CD4-positive, CD25-positive, alpha-beta regulatory T cell (primary cell): ENCODE measurements around the gene NDRG2. TPM values are rescaled to one million over a fixed set of nuclear protein-coding genes. Genes with fewer than 3 reads are reported as not detected.

Source experiments
- ATAC-seq, 2 donors: fragments of 150-1000 bp; cut with Tn5 transposase; one replicate each; pipeline ENCODE4 v1.10.0; 2021; ENCODE audit warnings: low read depth in 2 of 2, moderate number of reproducible peaks in 2 of 2, moderate library complexity in 1 of 2
- DNase-seq, 3 donors: peaks; one replicate each; pipeline versions ENCODE4 v3.0.0 to v3.0.0-alpha.2; 2012 to 2022; ENCODE audit warnings: mixed read lengths in 1 of 3
- H3K27ac ChIP-seq: one replicate; pipeline ENCODE4 v1.7.0; 2013; ENCODE audit warnings: mild to moderate bottlenecking, low read length; ENCODE audit not compliant: insufficient read depth, poor library complexity, severe bottlenecking
- H3K27me3 ChIP-seq: one replicate; pipeline ENCODE4 v1.7.0; 2013; ENCODE audit warnings: low read length; ENCODE audit not compliant: control insufficient read depth, insufficient read depth
- H3K36me3 ChIP-seq: one replicate; pipeline ENCODE4 v1.7.0; 2013; ENCODE audit warnings: mild to moderate bottlenecking, low read length, moderate library complexity; ENCODE audit not compliant: control insufficient read depth, insufficient read depth
- H3K4me1 ChIP-seq: 2 replicates; pipeline ENCODE4 v1.7.0; 2013; ENCODE audit warnings: mild to moderate bottlenecking, low read length; ENCODE audit not compliant: insufficient read depth, control insufficient read depth, poor library complexity, severe bottlenecking
- H3K4me3 ChIP-seq: one replicate; pipeline ENCODE4 v1.7.0; 2013; ENCODE audit warnings: low read depth, mild to moderate bottlenecking, low read length, moderate library complexity
- H3K9me3 ChIP-seq, 2 experiments: 1 replicate in 1 of 2; 2 replicates in 1 of 2; pipeline ENCODE4 v1.7.0; 2013; ENCODE audit warnings: low read length in 2 of 2, mild to moderate bottlenecking in 1 of 2, moderate library complexity in 1 of 2; ENCODE audit not compliant: control insufficient read depth in 2 of 2
- H3K27ac Mint-ChIP-seq, 3 donors: one replicate each; pipeline ENCODE4 v1.8.0; 2020 to 2022; ENCODE audit warnings: mild to moderate bottlenecking in 3 of 3, mixed read lengths in 3 of 3, moderate library complexity in 2 of 3
- H3K27me3 Mint-ChIP-seq: one replicate; pipeline ENCODE4 v1.8.0; 2022; ENCODE audit warnings: mild to moderate bottlenecking, mixed read lengths
- H3K36me3 Mint-ChIP-seq: one replicate; pipeline ENCODE4 v1.8.0; 2020; ENCODE audit warnings: mixed read lengths
- H3K4me1 Mint-ChIP-seq, 4 donors: one replicate each; pipeline ENCODE4 v1.8.0; 2020 to 2022; ENCODE audit warnings: mixed read lengths in 4 of 4, mild to moderate bottlenecking in 1 of 4
- H3K4me3 Mint-ChIP-seq, 4 donors: one replicate each; pipeline ENCODE4 v1.8.0; 2020 to 2022; ENCODE audit warnings: mild to moderate bottlenecking in 4 of 4, mixed read lengths in 4 of 4, moderate library complexity in 3 of 4
- H3K9me3 Mint-ChIP-seq, 7 donors: one replicate each; pipeline ENCODE4 v1.8.0; 2020 to 2022; ENCODE audit warnings: mixed read lengths in 7 of 7, mild to moderate bottlenecking in 3 of 7, moderate library complexity in 2 of 7
- polyA plus RNA-seq, 4 donors: library from polyadenylated mRNA; unstranded; fragments of 300-500 nt; fragmentation: Illumina TruSeq; gene quantifications; one replicate each; pipeline ENCODE4 v1.2.3, GENCODE V29; 2021
- total RNA-seq: library from RNA; stranded (reverse); gene quantifications from one replicate; pipeline ENCODE4 v1.2.3, GENCODE V29; 2022

NDRG2 gene
- total RNA-seq (15.7 TPM), polyA plus RNA-seq (10 to 100 TPM; 13.3 to 19.6 (median 18.0) TPM)

- Histone ChIP-seq H3K36me3 (no peaks in the 10 kb centered on the region), H3K27me3 (peaks cover 3% of the 10 kb centered on the region), H3K4me3 (peak within 1 kb of the TSS; percentile 74), H3K27ac (peak within 1 kb of the TSS; percentile 14), H3K4me1 (peaks cover 20% of the 10 kb centered on the region), H3K9me3 (no peaks in the 10 kb centered on the region)
- DNase-seq: peak; percentile 64 to 74 (median 70)
- Mint-ChIP-seq H3K4me1 (peaks cover 0 to 32% (median 12%) of the 10 kb centered on the region in 4 donors), H3K9me3 (no peaks in the 10 kb centered on the region), H3K36me3 (peaks cover 18% of the 10 kb centered on the region), H3K4me3 (peak within 1 kb of the TSS; percentile 86 to 94 (median 92)), H3K27ac (peak within 1 kb of the TSS in 2 of 3 donors; percentile 78 to 93), H3K27me3 (peaks cover 21% of the 10 kb centered on the region)
- ATAC-seq: peak; percentile 84 to 85
Measured at GRCh38 chr14:21024585-21025370, at the start of gene NDRG2. NDRG2 (minus strand) TSS chr14:21025061; CDS start chr14:21023315, 1,746 bp downstream.

DNA sequence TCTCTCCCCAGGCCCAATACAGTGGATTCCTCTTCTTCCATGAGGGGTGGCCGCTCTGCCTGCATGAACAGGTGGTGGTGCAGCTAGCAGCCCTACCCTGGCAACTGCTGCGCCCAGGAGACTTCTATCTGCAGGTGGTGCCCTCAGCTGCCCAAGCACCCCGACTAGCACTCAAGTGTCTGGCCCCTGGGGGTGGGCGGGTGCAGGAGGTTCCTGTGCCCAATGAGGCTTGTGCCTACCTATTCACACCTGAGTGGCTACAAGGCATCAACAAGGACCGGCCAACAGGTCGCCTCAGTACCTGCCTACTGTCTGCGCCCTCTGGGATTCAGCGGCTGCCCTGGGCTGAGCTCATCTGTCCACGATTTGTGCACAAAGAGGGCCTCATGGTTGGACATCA is 49.1 kb upstream of the NDRG2 start:
- DNase-seq (no peak), ATAC-seq (no peak)
- Mint-ChIP-seq H3K27me3 (peaks cover 49% of the 10 kb centered on the region), H3K4me1 (peaks cover 0 to 28% (median 14%) of the 10 kb centered on the region in 4 donors), H3K9me3 (peaks cover 0 to 3% (median 0%) of the 10 kb centered on the region in 7 donors), H3K4me3 (no peak overlapping the region), H3K27ac (no peak overlapping the region), H3K36me3 (peaks cover 4% of the 10 kb centered on the region)
- Histone ChIP-seq H3K4me1 (peaks cover 28% of the 10 kb centered on the region), H3K4me3 (no peak overlapping the region), H3K27me3 (peaks cover 20% of the 10 kb centered on the region), H3K36me3 (no peaks in the 10 kb centered on the region), H3K27ac (no peak overlapping the region), H3K9me3 (no peaks in the 10 kb centered on the region)

GRCh38 chr14:21072781-21073339 is 48.0 kb upstream of the NDRG2 start:
- H3K36me3 ChIP-seq: no peaks in the 10 kb centered on the region
- H3K4me3 Mint-ChIP-seq: peak overlapping the region in 2 of 4 donors; percentile 57 to 76
- peaks cover 23% of the 10 kb centered on the region for H3K27me3 ChIP-seq
- peaks cover 56% of the 10 kb centered on the region for H3K27me3 Mint-ChIP-seq
- H3K9me3 ChIP-seq: no peaks in the 10 kb centered on the region
- DNase-seq: no peak
- peak overlapping the region in 1 of 3 donors; percentile 14 for H3K27ac Mint-ChIP-seq
- peaks cover 0 to 35% (median 20%) of the 10 kb centered on the region in 4 donors for H3K4me1 Mint-ChIP-seq
- H3K36me3 Mint-ChIP-seq: peaks cover 4% of the 10 kb centered on the region
- H3K9me3 Mint-ChIP-seq: peaks cover 0 to 3% (median 0%) of the 10 kb centered on the region in 7 donors
- no peak for ATAC-seq
- no peak overlapping the region for H3K4me3 ChIP-seq
- H3K4me1 ChIP-seq: peaks cover 34% of the 10 kb centered on the region
- H3K27ac ChIP-seq: no peak overlapping the region

- Histone ChIP-seq H3K9me3 (no peaks in the 10 kb centered on the region), H3K27me3 (peaks cover 30% of the 10 kb centered on the region), H3K4me1 (peaks cover 34% of the 10 kb centered on the region), H3K4me3 (no peak overlapping the region), H3K36me3 (no peaks in the 10 kb centered on the region), H3K27ac (no peak overlapping the region)
- Mint-ChIP-seq H3K27me3 (peaks cover 64% of the 10 kb centered on the region), H3K9me3 (peaks cover 0 to 3% (median 0%) of the 10 kb centered on the region in 7 donors), H3K36me3 (peaks cover 4% of the 10 kb centered on the region), H3K27ac (no peak overlapping the region), H3K4me3 (peak overlapping the region; percentile 57 to 88 (median 86)), H3K4me1 (peaks cover 0 to 37% (median 20%) of the 10 kb centered on the region in 4 donors)
- no peak for ATAC-seq
- no peak for DNase-seq
Measured at GRCh38 chr14:21072031-21072473, 47.2 kb upstream of the NDRG2 start.

DNA sequence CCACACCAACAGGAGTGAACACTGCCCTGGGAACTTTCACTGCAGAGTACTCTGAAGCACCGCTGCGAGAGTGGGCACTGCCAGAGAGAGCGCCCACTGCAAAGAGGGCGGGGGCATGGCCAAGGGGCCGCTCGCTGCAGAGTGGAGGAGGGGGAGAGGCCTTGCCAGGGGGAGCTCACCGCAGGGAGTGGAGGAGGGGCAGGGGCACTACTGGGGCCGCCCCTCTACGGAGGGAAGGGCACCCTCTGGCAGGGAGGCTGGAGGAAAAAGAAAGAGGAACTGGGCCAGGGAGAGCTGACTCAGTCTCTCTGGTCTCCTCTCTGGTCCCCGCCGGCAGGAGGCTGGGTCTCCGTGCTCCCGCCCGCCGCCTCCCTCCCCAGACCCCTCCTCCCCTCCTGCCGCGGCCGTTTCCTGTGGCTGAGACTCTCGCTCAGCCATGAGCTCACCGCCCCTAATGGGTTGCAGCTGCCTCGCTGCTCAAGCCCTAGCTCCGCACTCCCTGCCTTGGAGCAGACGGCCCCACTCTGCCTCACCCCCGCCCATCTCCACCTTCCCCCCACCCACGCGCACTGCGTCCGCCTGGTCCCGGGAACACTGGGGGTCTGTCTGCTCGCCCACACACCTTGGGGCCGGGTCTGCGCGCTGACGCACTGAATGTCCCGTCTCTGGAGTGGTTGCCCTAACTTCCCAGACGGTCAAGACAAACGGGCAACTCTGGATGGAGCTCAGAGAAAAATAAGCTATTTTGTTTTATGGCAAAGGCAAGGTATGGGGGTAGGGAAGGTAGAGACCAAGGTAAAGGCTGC is 46.6 kb upstream of the NDRG2 start:
- peaks cover 0 to 3% (median 0%) of the 10 kb centered on the region in 7 donors for H3K9me3 Mint-ChIP-seq
- H3K4me3 Mint-ChIP-seq: peak overlapping the region; percentile 57 to 88 (median 86)
- no peak overlapping the region for H3K27ac Mint-ChIP-seq
- Histone ChIP-seq H3K9me3 (no peaks in the 10 kb centered on the region), H3K36me3 (no peaks in the 10 kb centered on the region), H3K4me3 (peak overlapping the region; percentile 19), H3K4me1 (peaks cover 34% of the 10 kb centered on the region), H3K27me3 (peaks cover 36% of the 10 kb centered on the region), H3K27ac (no peak overlapping the region)
- ATAC-seq (peak; percentile 29 to 43), DNase-seq (peak in 2 of 3 donors; percentile 29 to 46)
- peaks cover 0 to 37% (median 20%) of the 10 kb centered on the region in 4 donors for H3K4me1 Mint-ChIP-seq
- H3K27me3 Mint-ChIP-seq: peaks cover 70% of the 10 kb centered on the region
- H3K36me3 Mint-ChIP-seq: peaks cover 4% of the 10 kb centered on the region

DNA sequence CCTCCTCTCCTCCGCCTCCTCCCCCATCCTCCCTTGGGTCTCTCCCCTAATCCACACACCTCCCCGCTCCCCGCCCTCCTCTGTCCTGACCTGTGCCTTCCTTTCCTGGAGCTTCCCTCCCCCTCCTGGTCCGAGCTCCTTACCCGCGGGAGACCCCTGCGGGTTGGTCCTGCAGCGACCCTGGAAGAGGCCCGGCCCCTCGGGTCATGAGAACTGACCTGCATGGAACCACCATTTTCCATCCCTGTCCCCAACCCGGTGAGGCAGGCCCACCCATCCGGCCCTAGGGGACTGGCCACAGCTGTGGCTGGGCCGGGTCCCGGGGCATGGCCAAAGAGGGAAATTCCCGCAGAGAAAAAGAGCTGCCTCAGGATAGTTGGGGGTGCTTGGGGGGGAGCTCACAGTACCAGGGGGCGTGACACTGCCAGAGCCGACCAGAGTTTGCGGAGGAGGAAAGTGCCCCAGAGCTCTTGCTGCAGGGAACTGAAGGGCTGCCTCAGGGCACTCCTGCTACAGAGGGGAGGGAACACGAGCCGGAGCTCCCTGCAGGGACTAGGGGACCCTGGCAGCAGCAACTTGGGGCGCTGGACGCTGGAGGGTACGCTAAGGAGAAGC is 45.9 kb upstream of the NDRG2 start:
- Histone ChIP-seq H3K9me3 (no peaks in the 10 kb centered on the region), H3K4me1 (peaks cover 34% of the 10 kb centered on the region), H3K27me3 (peaks cover 37% of the 10 kb centered on the region), H3K4me3 (peak overlapping the region; percentile 19), H3K36me3 (no peaks in the 10 kb centered on the region), H3K27ac (no peak overlapping the region)
- Mint-ChIP-seq H3K27ac (no peak overlapping the region), H3K36me3 (peaks cover 4% of the 10 kb centered on the region), H3K4me1 (peaks cover 0 to 37% (median 20%) of the 10 kb centered on the region in 4 donors), H3K27me3 (peaks cover 75% of the 10 kb centered on the region), H3K9me3 (peaks cover 0 to 3% (median 0%) of the 10 kb centered on the region in 7 donors), H3K4me3 (peak overlapping the region; percentile 57 to 88 (median 86))
- ATAC-seq (peak; percentile 20 to 21), DNase-seq (no peak)

DNA sequence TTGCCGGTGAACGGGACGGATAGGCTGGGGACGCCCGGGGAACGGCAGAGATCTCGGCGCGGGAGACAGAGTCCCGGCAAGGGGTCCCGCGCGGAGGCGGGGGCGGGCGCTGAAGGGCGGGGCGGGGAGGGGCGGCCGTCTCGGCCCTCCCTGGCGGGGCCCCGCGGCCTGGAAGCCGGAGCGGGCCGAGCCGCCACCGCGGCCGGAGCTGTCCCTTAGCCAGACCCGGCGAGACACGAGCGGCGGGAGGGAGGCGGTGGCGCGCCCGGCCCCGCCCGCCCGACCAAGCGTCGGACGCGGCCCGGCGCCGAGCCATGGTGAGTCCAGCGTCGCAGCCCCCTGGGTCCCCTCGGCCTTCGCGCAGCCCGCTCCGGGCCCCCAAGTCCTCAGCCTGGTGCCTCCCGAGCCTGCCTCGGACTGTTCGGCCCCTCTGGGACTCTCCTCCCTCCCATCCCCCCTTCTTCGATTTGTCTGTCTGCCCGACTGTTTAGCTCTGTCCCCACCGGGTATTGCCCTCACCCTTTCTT is 45.3 kb upstream of the NDRG2 start, which contains the start of gene ARHGEF40:
Gene ARHGEF40 (plus strand): TSS at position 222 of the 527 bp plus-strand sequence. CDS start 93 bp downstream, at position 315.
- Histone ChIP-seq H3K4me3 (peak within 1 kb of the TSS; percentile 19), H3K27me3 (peaks cover 41% of the 10 kb centered on the region)
- ATAC-seq: no peak

More for the DNA sequence above, 45.3 kb upstream of the NDRG2 start, which contains the start of gene ARHGEF40:
- H3K4me1 ChIP-seq: peaks cover 34% of the 10 kb centered on the region
- no peaks in the 10 kb centered on the region for H3K9me3 ChIP-seq
- no peaks in the 10 kb centered on the region for H3K36me3 ChIP-seq
- H3K9me3 Mint-ChIP-seq: peaks cover 0 to 3% (median 0%) of the 10 kb centered on the region in 7 donors
- H3K27me3 Mint-ChIP-seq: peaks cover 81% of the 10 kb centered on the region
- H3K4me1 Mint-ChIP-seq: peaks cover 0 to 37% (median 20%) of the 10 kb centered on the region in 4 donors
- peak within 1 kb of the TSS in 2 of 3 donors; percentile 47 to 55 for H3K27ac Mint-ChIP-seq
- peak within 1 kb of the TSS; percentile 84 to 91 (median 86) for H3K4me3 Mint-ChIP-seq
- peaks cover 4% of the 10 kb centered on the region for H3K36me3 Mint-ChIP-seq
- no peak within 1 kb of the TSS for H3K27ac ChIP-seq
- DNase-seq: peak in 1 of 3 donors; percentile 29
